K562 (cell line): Measurements from ENCODE around the gene ZC3HAV1L. TPM values are rescaled to one million over a fixed set of nuclear protein-coding genes. Genes with fewer than 3 reads are reported as not detected.

Experiments used
- ATAC-seq: fragments of 200-7000 bp; cut with Tn5 transposase; 3 replicates; pipeline ENCODE4 v1.9.1; 2020; ENCODE audit warnings: moderate library complexity
- BruUV-seq: library from RNA; stranded (reverse); fragments of 400-500 nt; replicated peaks from 2 replicates; lab custom pipeline; 2021; lab: Mats Ljungman, UMichigan
- CTCF ChIA-PET: fragments of 300-600 bp; formaldehyde crosslinking; extraction: SDS; loops from one replicate; lab custom pipeline; 2021; ENCODE audit warnings: low intra/inter-chr PET ratio; lab: Yijun Ruan, JAX
- POLR2A ChIA-PET: fragments of 300-600, 350-650 bp; sonication (Branson Sonifier 250); formaldehyde crosslinking; extraction: SDS; loops from one replicate; lab custom pipeline; 2021; ENCODE audit warnings: antibody characterized with exemption, inconsistent platforms; lab: Yijun Ruan, JAX
- DNase-seq, 4 experiments: peaks; one replicate each; pipeline versions ENCODE4 v3.0.0 to v3.0.0-alpha.2; 2011 to 2018; ENCODE audit warnings: low spot score in 3 of 4, mixed read lengths in 3 of 4; ENCODE audit errors: extremely low read depth in 1 of 4
- FAIRE-seq: peaks from 2 replicates; lab custom pipeline; 2011; peaks lifted over from hg19 to GRCh38; lab: Jason Lieb, UNC
- H2AFZ ChIP-seq: 2 replicates; pipeline ENCODE4 v1.6.0; 2011; ENCODE audit warnings: low read depth, low read length, control low read depth, inconsistent platforms
- H3K27ac ChIP-seq: fragments of 200-600 bp; 3 replicates; pipeline ENCODE4 v1.8.0; 2011; ENCODE audit warnings: low read depth, mild to moderate bottlenecking, control low read depth, inconsistent platforms, low read length, moderate library complexity, mixed read lengths; ENCODE audit errors: extremely low read depth
- H3K27me3 ChIP-seq, 2 experiments: fragments of 300-600 bp in 1 of 2; 2 replicates in 1 of 2; 3 replicates in 1 of 2; pipeline versions ENCODE4 v1.6.0 to v1.8.0; 2011; ENCODE audit warnings: inconsistent platforms in 2 of 2, low read length in 2 of 2, mild to moderate bottlenecking in 1 of 2, mixed read lengths in 1 of 2, moderate library complexity in 1 of 2; ENCODE audit not compliant: control insufficient read depth in 2 of 2, insufficient read depth in 2 of 2
- H3K36me3 ChIP-seq: fragments of 300-600 bp; 3 replicates; pipeline ENCODE4 v1.8.0; 2011; ENCODE audit warnings: mild to moderate bottlenecking, low read length, inconsistent platforms; ENCODE audit not compliant: control insufficient read depth, insufficient read depth
- H3K4me1 ChIP-seq, 2 experiments: fragments of 200-600 bp in 1 of 2; replicated peaks in 1 of 2; 2 replicates in 1 of 2; 3 replicates in 1 of 2; pipeline versions ENCODE4 v1.5.1 to v1.8.0; 2011; ENCODE audit warnings: inconsistent platforms in 2 of 2, low read length in 2 of 2, mild to moderate bottlenecking in 1 of 2, mixed read lengths in 1 of 2, moderate library complexity in 1 of 2; ENCODE audit not compliant: control insufficient read depth in 2 of 2, insufficient read depth in 2 of 2
- H3K4me2 ChIP-seq: 2 replicates; pipeline ENCODE4 v1.6.1; 2011; ENCODE audit warnings: low read length, control low read depth, inconsistent platforms, mixed read lengths; ENCODE audit not compliant: insufficient read depth
- H3K4me3 ChIP-seq: fragments of 200-600 bp; sonication (generic), shearing (Covaris generic); 2 replicates; pipeline ENCODE4 v1.5.1; 2016; ENCODE audit warnings: control low read depth, inconsistent platforms
- H3K79me2 ChIP-seq: fragments of 200-600 bp; 3 replicates; pipeline ENCODE4 v1.8.0; 2011; ENCODE audit warnings: low read length, inconsistent platforms; ENCODE audit not compliant: control insufficient read depth, insufficient read depth
- H3K9ac ChIP-seq, 2 experiments: 2 replicates each; pipeline versions ENCODE4 v1.6.0 to v1.6.1; 2011; ENCODE audit warnings: low read depth in 2 of 2, low read length in 2 of 2, control low read depth in 1 of 2, inconsistent platforms in 1 of 2, mild to moderate bottlenecking in 1 of 2, mixed read lengths in 1 of 2; ENCODE audit not compliant: insufficient read depth in 1 of 2
- H3K9me1 ChIP-seq: one replicate; pipeline ENCODE4 v1.6.0; 2011; ENCODE audit warnings: inconsistent platforms, mild to moderate bottlenecking, low read length, moderate library complexity; ENCODE audit not compliant: control insufficient read depth, insufficient read depth
- H3K9me3 ChIP-seq: replicated peaks from 2 replicates; pipeline ENCODE4 v1.5.1; 2011; ENCODE audit warnings: low read depth, low read length, inconsistent platforms; ENCODE audit not compliant: control insufficient read depth, insufficient read depth
- H4K20me1 ChIP-seq: replicated peaks from 2 replicates; pipeline ENCODE4 v1.6.1; 2011; ENCODE audit warnings: low read length, inconsistent platforms, mixed read lengths; ENCODE audit not compliant: control insufficient read depth, insufficient read depth
- ADNP ChIP-seq: fragments of 200-800 bp; sonication (Bioruptor generic); IDR thresholded peaks from 2 replicates; pipeline ENCODE4 v1.6.1; 2016; ENCODE audit warnings: missing genetic modification characterization, missing compliant biosample characterization
- BCOR ChIP-seq: fragments of 450-650 bp; IDR thresholded peaks from 2 replicates; pipeline ENCODE4 v1.6.1; 2016
- CBX1 ChIP-seq: sonication (generic); IDR thresholded peaks from 2 replicates; pipeline ENCODE4 v1.6.1; 2016; ENCODE audit warnings: antibody characterized with exemption, low read depth, mild to moderate bottlenecking
- CTCF ChIP-seq, 3 experiments: IDR thresholded peaks in 2 of 3; conservative IDR thresholded peaks in 1 of 3; 2 replicates each; pipeline ENCODE4 v1.5.1; 2011 to 2012; ENCODE audit warnings: low read length in 3 of 3, mild to moderate bottlenecking in 3 of 3, control low read depth in 2 of 3, improper control_type of control experiment in 1 of 3, inconsistent platforms in 1 of 3, low read depth in 1 of 3, mixed read lengths in 1 of 3, moderate library complexity in 1 of 3; ENCODE audit not compliant: insufficient read depth in 2 of 3
- ETV5 ChIP-seq: sonication (generic); formaldehyde crosslinking; IDR thresholded peaks from 2 replicates; pipeline ENCODE4 v1.4.0; 2020; ENCODE audit warnings: low read depth, mild to moderate bottlenecking, missing genetic modification reagents
- HDAC2 ChIP-seq: fragments of 450-650 bp; IDR thresholded peaks from 2 replicates; pipeline ENCODE4 v1.6.1; 2016; ENCODE audit warnings: mild to moderate bottlenecking
- HLTF ChIP-seq: fragments of 450-650 bp; IDR thresholded peaks from 2 replicates; pipeline ENCODE4 v1.6.1; 2016
- KDM1A ChIP-seq, 2 experiments: fragments of 450-650 bp; IDR thresholded peaks; 2 replicates each; pipeline ENCODE4 v1.6.1; 2016; ENCODE audit warnings: mild to moderate bottlenecking in 2 of 2
- L3MBTL2 ChIP-seq: fragments of 450-650 bp; IDR thresholded peaks from 2 replicates; pipeline ENCODE4 v1.6.1; 2016; ENCODE audit warnings: mild to moderate bottlenecking, moderate library complexity
- NUFIP1 ChIP-seq: fragments of 450-650 bp; IDR thresholded peaks from 2 replicates; pipeline ENCODE4 v1.6.1; 2018; ENCODE audit not compliant: partially characterized antibody
- OTX1 ChIP-seq: fragments of 450-650 bp; formaldehyde crosslinking; IDR thresholded peaks from 2 replicates; pipeline ENCODE4 v1.4.0; 2022; ENCODE audit warnings: mild to moderate bottlenecking
- RBM25 ChIP-seq: fragments of 200-400 bp; formaldehyde crosslinking; IDR thresholded peaks from 2 replicates; pipeline ENCODE4 v1.6.1; 2018; ENCODE audit warnings: low read length, low read depth, moderate library complexity; ENCODE audit not compliant: severe bottlenecking
- RCOR1 ChIP-seq, 2 experiments: IDR thresholded peaks; 2 replicates each; pipeline ENCODE4 v1.6.1; 2012; ENCODE audit warnings: low read depth in 2 of 2, low read length in 2 of 2, borderline replicate concordance in 1 of 2, improper control_type of control experiment in 1 of 2
- RNF2 ChIP-seq: sonication (generic); IDR thresholded peaks from 2 replicates; pipeline ENCODE4 v1.6.1; 2016
- SMARCA5 ChIP-seq: fragments of 450-650 bp; IDR thresholded peaks from 2 replicates; pipeline ENCODE4 v1.6.1; 2016
- VEZF1 ChIP-seq: fragments of 200-800 bp; sonication (Bioruptor generic); IDR thresholded peaks from 2 replicates; pipeline ENCODE4 v1.6.1; 2017; ENCODE audit warnings: missing genetic modification characterization, missing compliant biosample characterization
- ZBTB8A ChIP-seq: fragments of 450-650 bp; IDR thresholded peaks from 2 replicates; pipeline ENCODE4 v1.6.1; 2018; ENCODE audit warnings: mild to moderate bottlenecking, moderate library complexity; ENCODE audit not compliant: partially characterized antibody
- WGBS: fragments of 100-300 bp; shearing (Covaris generic); methylation state at CpG from one replicate; pipeline ENCODE4 v1.1.6; 2016; ENCODE audit warnings: low coverage, mixed read lengths; ENCODE audit not compliant: insufficient coverage; ENCODE audit errors: missing lambda C conversion rate; 5-methylcytosine and 5-hydroxymethylcytosine counted together
- in situ Hi-C: fragments of 300-500 bp; cut with MboI; formaldehyde crosslinking; loops from 4 replicates; pipeline ENCODE4 v1.15.0; 2018; ENCODE audit warnings: inconsistent platforms, mixed read lengths
- intact Hi-C: fragments of 100-400 bp; cut with micrococcal nuclease; formaldehyde crosslinking; loops from 2 replicates; pipeline ENCODE4 v1.14.2; 2022
- polyA plus RNA-seq, 8 experiments: library from polyadenylated mRNA; depleted of rRNA in 4 of 8; stranded (reverse) in 5 of 8; unstranded in 3 of 8; fragments of >200 nt; fragmentation: Nextera tagmentation in 2 of 8; fragmentation: Illumina TruSeq in 1 of 8; extraction: Ambion mirVana in 2 of 8; extraction: Trizol in 1 of 8; gene quantifications; 2 replicates each; pipeline versions ENCODE4 v1.2.1 to v1.2.3, GENCODE V29; 2011 to 2014; ENCODE audit warnings: inconsistent platforms in 1 of 8, missing spikeins in 1 of 8
- total RNA-seq, 7 experiments: library from RNA; depleted of rRNA in 6 of 7; stranded (reverse); fragments of >200 nt in 6 of 7; fragmentation: Illumina TruSeq in 2 of 7; extraction: Trizol in 2 of 7; gene quantifications; 2 replicates each; pipeline versions ENCODE4 v1.2.1 to v1.2.3, GENCODE V29; 2011 to 2021; ENCODE audit warnings: low replicate concordance in 1 of 7

The ZC3HAV1L gene
- total and polyA plus RNA-seq, 9 of the 15 experiments (the other 6 are each of a cell fraction or from before 2014, with no cell fraction given) = not detected

GRCh38 chr7:138979226-138979979, 56.4 kb downstream of the ZC3HAV1L start:
- in situ Hi-C loops (no loop called here), intact Hi-C loops (no loop called here)
- peaks cover 7% of the 10 kb centered on the region; the same call in 1 of the 2 replicates for H4K20me1 ChIP-seq
- no peaks in the 10 kb centered on the region for H3K79me2 ChIP-seq
- H3K4me1 ChIP-seq = peaks cover 0 to 14% of the 10 kb centered on the region in 2 experiments; a peak in 2 of 5 replicates
- no TSS peak for BruUV-seq
- peaks cover 70 to 74% of the 10 kb centered on the region in 2 experiments for H3K27me3 ChIP-seq
- H3K4me2 ChIP-seq = no peak overlapping the region
- TF ChIP-seq CBX1 (0 out of 2 replicates have a peak, but pooled peaks have one; percentile 27), NUFIP1 (no peak), RCOR1 (IDR thresholded peaks at IDR 0.05; ENCODE audit: borderline replicate concordance in 1 of 2, low read depth in 2 of 2, low read length in 2 of 2) (peak in 1 of 2 experiments; percentile 45; a peak in 1 of 4 replicates), ADNP (tag) (peak; percentile 64; the same call in 1 of the 2 replicates), L3MBTL2 (no peak), HLTF (no peak), BCOR (peak; percentile 86), OTX1 (CRISPR knock-in tag) (no peak), HDAC2 (peak; percentile 53; the same call in 1 of the 2 replicates), RBM25 (peak; percentile 80), SMARCA5 (0 out of 2 replicates have a peak, but pooled peaks have one; percentile 30), KDM1A (IDR thresholded peaks at IDR 0.05) (peak in 1 of 2 experiments; percentile 51; a peak in 1 of 4 replicates), ETV5 (CRISPR knock-in tag) (no peak), ZBTB8A (no peak), CTCF (IDR thresholded peaks at IDR 0.05 in 2 of 3, conservative IDR thresholded peaks at IDR 0.05 in 1 of 3; ENCODE audit: insufficient read depth in 2 of 3, low read depth in 1 of 3, low read length in 3 of 3) (peak in 1 of 3 experiments; percentile 12; a peak in 1 of 6 replicates), RNF2 (0 out of 2 replicates have a peak, but pooled peaks have one; percentile 9), VEZF1 (CRISPR knock-in tag) (no peak)
- 6% methylated on average over 6 of the region's 6 CpGs for WGBS
- FAIRE-seq (no peak), ATAC-seq (peak; percentile 32), DNase-seq (no peak)
- H3K9ac ChIP-seq = no peak overlapping the region
- no peak overlapping the region for H2AFZ ChIP-seq
- no peak overlapping the region for H3K27ac ChIP-seq
- ChIA-PET CTCF (no interaction called here), POLR2A (interaction anchor here (1.1 to 1.2 kb wide), 2 partner anchors 38 to 93 kb away, joined by 4 read pairs; no protein-coding TSS in a partner anchor)
- H3K4me3 ChIP-seq = no peak overlapping the region
- no peaks in the 10 kb centered on the region for H3K9me1 ChIP-seq
- no peaks in the 10 kb centered on the region for H3K36me3 ChIP-seq
- no peaks in the 10 kb centered on the region for H3K9me3 ChIP-seq
